HepG2 (cell line): Measurements from ENCODE around the gene VPS54. TPM values are rescaled to one million over a fixed set of nuclear protein-coding genes. Genes with fewer than 3 reads are reported as not detected.

Experiments
- IRX3 ChIP-seq: sonication (generic); formaldehyde crosslinking; IDR thresholded peaks from 2 replicates; pipeline ENCODE4 v1.8.1; 2023; ENCODE audit warnings: mild to moderate bottlenecking, low read depth, missing genetic modification reagents, borderline replicate concordance
- NFIB ChIP-seq: sonication (generic); formaldehyde crosslinking; IDR thresholded peaks from 2 replicates; pipeline ENCODE4 v1.9.0; 2021; ENCODE audit warnings: missing genetic modification reagents, mild to moderate bottlenecking, borderline replicate concordance
- NR2F2 ChIP-seq: IDR thresholded peaks from 2 replicates; pipeline ENCODE4 v1.6.1; 2012; ENCODE audit warnings: low read depth, inconsistent platforms, borderline replicate concordance
- SCMH1 ChIP-seq: sonication (generic); formaldehyde crosslinking; IDR thresholded peaks from 2 replicates; pipeline ENCODE4 v1.9.0; 2021; ENCODE audit warnings: missing genetic modification reagents, mild to moderate bottlenecking, borderline replicate concordance
- SNRNP70 ChIP-seq: fragments of 200-400 bp; formaldehyde crosslinking; IDR thresholded peaks from 2 replicates; pipeline ENCODE4 v1.6.1; 2017; ENCODE audit warnings: mild to moderate bottlenecking, low read depth, low read length, moderate library complexity
- ZBTB40 ChIP-seq, 2 experiments: fragments of 450-650 bp in 1 of 2; sonication (generic) in 1 of 2; formaldehyde crosslinking in 1 of 2; IDR thresholded peaks; 2 replicates each; pipeline versions ENCODE4 v1.6.1 to v1.8.0; 2016 to 2022; ENCODE audit warnings: antibody characterized with exemption in 1 of 2, mild to moderate bottlenecking in 1 of 2, missing genetic modification reagents in 1 of 2
- ZC3H13 ChIP-seq: sonication (generic); formaldehyde crosslinking; IDR thresholded peaks from 2 replicates; pipeline ENCODE4 v1.8.1; 2023; ENCODE audit warnings: mild to moderate bottlenecking, missing genetic modification reagents, moderate library complexity
- ZNF180 ChIP-seq: sonication (generic); formaldehyde crosslinking; IDR thresholded peaks from 2 replicates; pipeline ENCODE4 v1.4.0; 2020; ENCODE audit warnings: low read depth, missing genetic modification reagents, borderline replicate concordance
- ZNF674 ChIP-seq: sonication (generic); formaldehyde crosslinking; IDR thresholded peaks from 2 replicates; pipeline ENCODE4 v1.5.0; 2020; ENCODE audit warnings: low read depth, mild to moderate bottlenecking, missing genetic modification reagents
- ZSCAN30 ChIP-seq: sonication (generic); formaldehyde crosslinking; IDR thresholded peaks from 2 replicates; pipeline ENCODE4 v1.5.0; 2020; ENCODE audit warnings: mild to moderate bottlenecking, missing genetic modification reagents
- polyA plus RNA-seq, 8 experiments: library from polyadenylated mRNA; depleted of rRNA in 3 of 8; stranded (reverse) in 7 of 8; unstranded in 1 of 8; fragments of >200 nt; fragmentation: Illumina TruSeq in 4 of 8; extraction: Trizol in 4 of 8; gene quantifications; 2 replicates each; pipeline versions ENCODE4 v1.2.1 to v1.2.3, GENCODE V29; 2011 to 2016; ENCODE audit warnings: low read depth in 4 of 8, missing spikeins in 1 of 8, mixed read lengths in 1 of 8; ENCODE audit not compliant: insufficient read depth in 1 of 8
- total RNA-seq, 5 experiments: library from RNA; depleted of rRNA; stranded (reverse); fragments of >200 nt; fragmentation: Illumina TruSeq; extraction: Trizol; gene quantifications; 2 replicates each; pipeline ENCODE4 v1.2.3, GENCODE V29; 2016; ENCODE audit warnings: low read depth in 1 of 5
- TF ChIP-seq, protein P1 (sequence below): sonication (generic); formaldehyde crosslinking; IDR thresholded peaks from 2 replicates; pipeline ENCODE4 v1.4.0; 2020; ENCODE audit warnings: missing genetic modification reagents, borderline replicate concordance
- TF ChIP-seq, protein P2 (sequence below): sonication (generic); formaldehyde crosslinking; IDR thresholded peaks from 2 replicates; pipeline ENCODE4 v1.8.0; 2022; ENCODE audit warnings: missing genetic modification reagents, mild to moderate bottlenecking, moderate library complexity, borderline replicate concordance

The VPS54 gene
- total and polyA plus RNA-seq, 2 of the 13 experiments (the other 11 are each of a cell fraction or from before 2014, with no cell fraction given), result 64.7 to 77.5 TPM

DNA sequence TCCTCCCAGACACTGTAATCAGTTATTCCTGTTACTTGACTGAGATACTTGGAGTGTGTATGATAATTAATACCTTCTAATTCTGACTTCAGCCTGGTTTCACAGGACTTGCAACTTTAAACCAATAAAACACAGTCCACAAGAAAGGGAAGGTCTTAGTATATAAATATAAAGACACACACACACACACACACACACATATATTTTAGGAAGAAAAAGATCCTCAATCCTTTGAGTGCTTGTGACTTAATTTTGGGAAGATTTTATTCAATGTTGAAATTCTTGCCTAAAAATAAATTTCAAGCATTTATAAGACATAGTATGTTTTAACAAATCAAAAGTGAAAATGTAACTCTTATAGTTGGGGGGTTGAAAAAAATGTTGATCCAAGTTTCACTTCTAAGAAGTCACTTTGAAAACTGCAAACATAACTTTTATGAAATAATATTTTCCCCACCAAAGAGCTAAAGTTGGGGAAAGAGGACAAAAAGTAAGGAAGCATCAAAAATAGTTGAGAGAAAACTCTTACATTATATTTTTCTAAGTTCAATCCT, 824 bp upstream of the VPS54 start (continued):
- TF ChIP-seq ZBTB40 (IDR thresholded peaks at IDR 0.05) (no peak), ZBTB40 (CRISPR knock-in tag; IDR thresholded peaks at IDR 0.05) (no peak), ZSCAN30 (no peak), ZNF674 (CRISPR knock-in tag) (no peak), NR2F2 (no peak), ZNF180 (CRISPR knock-in tag) (no peak), NFIB (CRISPR knock-in tag) (no peak), SCMH1 (CRISPR knock-in tag) (no peak), ZC3H13 (0 out of 2 replicates have a peak, but pooled peaks have one; percentile 1), IRX3 (no peak), SNRNP70 (no peak)
- TF ChIP-seq, protein P1, sequence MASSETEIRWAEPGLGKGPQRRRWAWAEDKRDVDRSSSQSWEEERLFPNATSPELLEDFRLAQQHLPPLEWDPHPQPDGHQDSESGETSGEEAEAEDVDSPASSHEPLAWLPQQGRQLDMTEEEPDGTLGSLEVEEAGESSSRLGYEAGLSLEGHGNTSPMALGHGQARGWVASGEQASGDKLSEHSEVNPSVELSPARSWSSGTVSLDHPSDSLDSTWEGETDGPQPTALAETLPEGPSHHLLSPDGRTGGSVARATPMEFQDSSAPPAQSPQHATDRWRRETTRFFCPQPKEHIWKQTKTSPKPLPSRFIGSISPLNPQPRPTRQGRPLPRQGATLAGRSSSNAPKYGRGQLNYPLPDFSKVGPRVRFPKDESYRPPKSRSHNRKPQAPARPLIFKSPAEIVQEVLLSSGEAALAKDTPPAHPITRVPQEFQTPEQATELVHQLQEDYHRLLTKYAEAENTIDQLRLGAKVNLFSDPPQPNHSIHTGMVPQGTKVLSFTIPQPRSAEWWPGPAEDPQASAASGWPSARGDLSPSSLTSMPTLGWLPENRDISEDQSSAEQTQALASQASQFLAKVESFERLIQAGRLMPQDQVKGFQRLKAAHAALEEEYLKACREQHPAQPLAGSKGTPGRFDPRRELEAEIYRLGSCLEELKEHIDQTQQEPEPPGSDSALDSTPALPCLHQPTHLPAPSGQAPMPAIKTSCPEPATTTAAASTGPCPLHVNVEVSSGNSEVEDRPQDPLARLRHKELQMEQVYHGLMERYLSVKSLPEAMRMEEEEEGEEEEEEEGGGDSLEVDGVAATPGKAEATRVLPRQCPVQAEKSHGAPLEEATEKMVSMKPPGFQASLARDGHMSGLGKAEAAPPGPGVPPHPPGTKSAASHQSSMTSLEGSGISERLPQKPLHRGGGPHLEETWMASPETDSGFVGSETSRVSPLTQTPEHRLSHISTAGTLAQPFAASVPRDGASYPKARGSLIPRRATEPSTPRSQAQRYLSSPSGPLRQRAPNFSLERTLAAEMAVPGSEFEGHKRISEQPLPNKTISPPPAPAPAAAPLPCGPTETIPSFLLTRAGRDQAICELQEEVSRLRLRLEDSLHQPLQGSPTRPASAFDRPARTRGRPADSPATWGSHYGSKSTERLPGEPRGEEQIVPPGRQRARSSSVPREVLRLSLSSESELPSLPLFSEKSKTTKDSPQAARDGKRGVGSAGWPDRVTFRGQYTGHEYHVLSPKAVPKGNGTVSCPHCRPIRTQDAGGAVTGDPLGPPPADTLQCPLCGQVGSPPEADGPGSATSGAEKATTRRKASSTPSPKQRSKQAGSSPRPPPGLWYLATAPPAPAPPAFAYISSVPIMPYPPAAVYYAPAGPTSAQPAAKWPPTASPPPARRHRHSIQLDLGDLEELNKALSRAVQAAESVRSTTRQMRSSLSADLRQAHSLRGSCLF (CRISPR knock-in tag), result no peak
- TF ChIP-seq, protein P2, sequence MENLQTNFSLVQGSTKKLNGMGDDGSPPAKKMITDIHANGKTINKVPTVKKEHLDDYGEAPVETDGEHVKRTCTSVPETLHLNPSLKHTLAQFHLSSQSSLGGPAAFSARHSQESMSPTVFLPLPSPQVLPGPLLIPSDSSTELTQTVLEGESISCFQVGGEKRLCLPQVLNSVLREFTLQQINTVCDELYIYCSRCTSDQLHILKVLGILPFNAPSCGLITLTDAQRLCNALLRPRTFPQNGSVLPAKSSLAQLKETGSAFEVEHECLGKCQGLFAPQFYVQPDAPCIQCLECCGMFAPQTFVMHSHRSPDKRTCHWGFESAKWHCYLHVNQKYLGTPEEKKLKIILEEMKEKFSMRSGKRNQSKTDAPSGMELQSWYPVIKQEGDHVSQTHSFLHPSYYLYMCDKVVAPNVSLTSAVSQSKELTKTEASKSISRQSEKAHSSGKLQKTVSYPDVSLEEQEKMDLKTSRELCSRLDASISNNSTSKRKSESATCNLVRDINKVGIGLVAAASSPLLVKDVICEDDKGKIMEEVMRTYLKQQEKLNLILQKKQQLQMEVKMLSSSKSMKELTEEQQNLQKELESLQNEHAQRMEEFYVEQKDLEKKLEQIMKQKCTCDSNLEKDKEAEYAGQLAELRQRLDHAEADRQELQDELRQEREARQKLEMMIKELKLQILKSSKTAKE, result 0 out of 2 replicates have a peak, but pooled peaks have one; percentile 25
